ENCODE results near the gene FIGLA.

- no peak for TF ChIP-seq POLR2A (IDR thresholded peaks at IDR 0.05; ENCODE audit: low read depth, low read length)
- 0 out of 2 replicates have a peak, but pooled peaks have one; percentile 18 for TF ChIP-seq SPI1 (IDR thresholded peaks at IDR 0.05; ENCODE audit: low read depth, low read length)
- no peak for TF ChIP-seq POLR2AphosphoS5 (IDR thresholded peaks at IDR 0.05; ENCODE audit: low read depth, low read length)
Measured at GRCh38 chr2:70827388-70827787, 36.9 kb upstream of the FIGLA start.
